HG03457 (cell line): ENCODE results near the gene ANKRD11.

Source experiments
- ATAC-seq: cut with Tn5 transposase; IDR thresholded peaks from one replicate; pipeline ENCODE4 v1.9.1; 2021; ENCODE audit warnings: moderate number of reproducible peaks; ENCODE audit not compliant: unreplicated experiment

Gene ANKRD11

GRCh38 chr16:89490439-89491237, at the start of gene ANKRD11:
Gene ANKRD11, minus strand, starts transcription at chr16:89490561. Its CDS starts 173,542 bp downstream, at chr16:89317019.
- peak; percentile 78 for ATAC-seq

DNA sequence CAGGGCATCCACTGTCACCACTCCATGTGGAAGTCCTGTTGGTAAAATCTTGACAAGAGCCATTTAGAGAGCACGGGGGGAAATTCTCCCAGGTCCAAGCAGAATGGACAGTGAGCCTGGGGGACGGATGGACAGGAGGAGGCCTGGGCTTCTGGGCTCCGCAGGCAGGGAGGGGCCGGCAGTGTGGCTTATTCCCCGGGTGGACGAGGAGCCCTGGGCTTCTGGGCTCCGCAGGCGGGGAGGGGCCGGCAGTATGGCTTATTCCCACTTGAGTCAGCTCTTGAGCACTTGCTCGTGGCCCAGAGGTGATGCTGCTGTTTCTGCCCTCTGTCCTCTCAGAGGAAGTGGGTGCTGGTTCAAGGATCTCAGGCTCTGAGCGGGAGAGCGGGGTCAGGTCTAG, 47.9 kb upstream of the ANKRD11 start:
- no peak for ATAC-seq

GRCh38 chr16:89537549-89537925, 47.2 kb upstream of the ANKRD11 start:
- ATAC-seq = no peak

DNA sequence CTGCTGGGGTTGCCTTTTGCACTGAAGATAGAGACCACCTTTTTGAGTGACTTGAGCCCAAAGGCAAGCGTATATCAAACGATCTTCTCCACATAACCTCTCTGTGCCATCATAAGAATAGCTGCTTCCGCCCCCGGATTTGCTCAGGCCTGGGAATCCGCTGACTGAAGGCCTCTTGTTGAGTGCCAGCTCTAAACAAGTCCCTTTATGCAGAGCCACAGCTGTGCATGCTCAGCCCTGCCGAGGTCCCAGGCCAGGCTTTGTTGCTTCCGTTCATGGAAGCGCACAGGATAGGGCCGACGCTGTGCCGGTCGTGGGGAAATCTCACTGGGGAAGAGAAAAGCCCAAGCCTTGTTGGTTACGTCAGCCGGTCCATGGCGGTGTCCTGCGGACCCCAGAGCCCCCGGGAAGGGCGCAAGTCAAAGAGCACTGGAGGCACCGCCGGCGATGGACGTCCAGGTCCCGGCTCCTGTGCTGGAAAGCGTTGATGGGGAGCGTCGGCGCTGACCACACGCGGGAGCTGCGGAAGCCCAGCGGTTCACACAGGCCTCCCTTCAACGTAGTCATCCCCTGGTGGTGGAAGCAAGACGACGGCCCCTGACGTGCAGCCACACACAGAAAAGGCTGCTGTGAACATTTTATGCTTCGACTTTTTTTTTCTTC, 46.7 kb upstream of the ANKRD11 start:
- no peak for ATAC-seq

DNA sequence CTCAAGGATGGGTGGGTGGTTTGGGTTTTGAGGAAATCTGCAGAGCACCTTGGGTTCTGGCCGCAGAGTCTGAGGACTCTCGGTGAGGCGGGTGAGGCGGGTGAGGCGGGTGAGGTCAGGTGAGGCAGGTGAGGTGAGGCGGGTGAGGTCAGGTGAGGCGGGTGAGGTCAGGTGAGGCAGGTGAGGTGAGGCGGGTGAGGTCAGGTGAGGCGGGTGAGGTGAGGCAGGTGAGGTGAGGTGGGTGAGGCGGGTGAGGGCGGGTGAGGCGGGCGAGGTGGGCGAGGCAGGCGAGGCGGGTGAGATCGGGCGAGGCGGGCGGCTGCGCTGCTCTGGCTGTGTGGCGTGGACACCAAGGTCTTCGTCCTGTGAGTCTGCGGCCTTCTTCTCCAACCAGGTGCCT, 46.0 kb upstream of the ANKRD11 start:
- ATAC-seq = no peak

GRCh38 chr16:89534252-89534756, 43.9 kb upstream of the ANKRD11 start:
- no peak for ATAC-seq

GRCh38 chr16:89531821-89532526, 41.6 kb upstream of the ANKRD11 start:
- ATAC-seq = no peak

- no peak for ATAC-seq
These were observed 40.3 kb upstream of the ANKRD11 start for GRCh38 chr16:89530401-89531381.

GRCh38 chr16:89529097-89529496, 38.7 kb upstream of the ANKRD11 start:
- no peak for ATAC-seq

GRCh38 chr16:89525146-89525913, 35.0 kb upstream of the ANKRD11 start:
- ATAC-seq = no peak

- no peak for ATAC-seq
These were observed 33.5 kb upstream of the ANKRD11 start for GRCh38 chr16:89523680-89524344.

DNA sequence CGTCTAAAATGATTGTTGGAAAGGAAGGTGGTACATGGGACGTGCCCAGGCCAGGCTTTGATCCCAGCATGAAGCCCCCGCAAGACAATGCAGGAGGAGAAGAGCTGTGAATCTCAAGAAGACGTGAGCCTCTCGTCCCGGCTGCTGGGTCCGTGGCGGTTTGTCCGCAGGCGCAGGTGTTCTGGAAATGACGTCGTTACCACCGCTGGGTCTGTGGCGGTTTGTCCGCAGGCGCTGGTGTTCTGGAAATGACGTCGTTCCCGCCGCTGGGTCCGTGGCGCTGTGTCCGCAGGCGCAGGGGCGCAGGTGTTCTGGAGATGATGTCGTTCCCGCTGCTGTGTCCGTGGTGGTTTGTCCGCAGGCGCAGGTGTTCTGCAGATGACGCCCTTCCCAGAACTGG, 31.9 kb upstream of the ANKRD11 start:
- no peak for ATAC-seq

- no peak for ATAC-seq
These were observed 29.5 kb upstream of the ANKRD11 start for GRCh38 chr16:89519881-89520280.

- no peak for ATAC-seq
These were observed 26.8 kb upstream of the ANKRD11 start for GRCh38 chr16:89517128-89517527.

- ATAC-seq = no peak
These were observed 22.1 kb upstream of the ANKRD11 start for GRCh38 chr16:89512453-89512852.

GRCh38 chr16:89511374-89511773, 21.0 kb upstream of the ANKRD11 start:
- ATAC-seq = no peak

DNA sequence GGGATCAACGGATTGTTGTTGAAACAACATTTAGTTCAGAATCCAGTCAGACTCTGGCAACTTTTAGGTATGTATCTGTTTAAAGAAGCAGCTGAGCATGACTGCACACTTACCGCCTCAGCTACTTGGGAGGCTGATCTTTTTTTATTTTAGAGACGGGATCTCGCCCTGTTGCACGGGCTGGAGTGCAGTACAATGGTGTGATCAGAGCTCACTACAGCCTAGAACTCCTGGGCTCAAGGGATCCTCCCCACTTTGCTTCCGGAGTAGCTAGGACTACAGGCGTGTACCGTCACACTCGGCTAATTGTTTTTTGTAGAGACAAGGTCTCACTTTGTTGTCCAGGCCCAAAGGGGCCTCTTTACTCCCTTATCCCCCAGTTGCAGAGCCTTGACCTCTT, 20.2 kb upstream of the ANKRD11 start:
- ATAC-seq = no peak

DNA sequence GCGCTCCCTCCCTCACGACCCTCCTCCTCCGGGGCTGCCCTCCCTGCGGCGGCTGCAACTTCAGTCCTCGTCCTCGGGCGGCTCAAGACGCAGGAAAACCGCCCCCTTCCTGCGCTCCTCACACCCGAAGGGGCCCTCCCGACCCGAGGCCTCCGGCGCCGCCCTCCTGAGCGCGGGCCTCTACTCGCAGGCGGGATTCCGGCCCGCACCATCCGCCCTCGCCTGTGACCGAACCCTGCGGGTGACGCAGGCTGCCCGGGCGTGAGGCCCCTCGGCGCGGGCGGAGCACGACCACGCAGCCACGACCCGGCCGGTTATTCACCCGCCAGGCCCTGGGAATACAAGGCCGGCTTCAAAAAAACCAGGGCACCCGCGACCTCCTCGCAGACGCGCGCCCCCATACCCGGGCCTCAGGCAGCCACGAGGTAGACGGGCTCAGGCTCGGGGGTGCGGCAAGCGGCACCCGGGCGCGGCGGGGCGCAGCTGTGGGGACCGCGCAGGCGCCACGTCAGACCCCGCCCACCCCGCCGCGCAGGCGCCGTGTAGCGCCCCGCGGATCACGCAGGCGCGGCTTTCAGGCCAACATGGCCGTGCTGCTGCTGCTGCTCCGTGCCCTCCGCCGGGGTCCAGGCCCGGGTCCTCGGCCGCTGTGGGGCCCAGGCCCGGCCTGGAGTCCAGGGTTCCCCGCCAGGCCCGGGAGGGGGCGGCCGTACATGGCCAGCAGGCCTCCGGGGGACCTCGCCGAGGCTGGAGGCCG, 17.7 kb upstream of the ANKRD11 start, which contains the start of gene SPG7:
Gene SPG7, plus strand, starts transcription at position 570 of the 757 bp plus-strand sequence. Its CDS starts 15 bp downstream, at position 585.
- ATAC-seq = peak; percentile 53
